Inflammatory macrophage treated with lipopolysaccharide for 1 hour (primary cell): Measurements from ENCODE around the gene SNAP29.
"Not testable (repeated sequence)": the region's sequence is repeated elsewhere in the genome, so short reads cannot be mapped to it uniquely, and the experiment has no call there.

ENCODE experiments used
- DNase-seq, 2 donors: peaks; one replicate each; pipeline ENCODE4 v3.0.0-alpha.2; 2020 to 2022

SNAP29 gene

DNA sequence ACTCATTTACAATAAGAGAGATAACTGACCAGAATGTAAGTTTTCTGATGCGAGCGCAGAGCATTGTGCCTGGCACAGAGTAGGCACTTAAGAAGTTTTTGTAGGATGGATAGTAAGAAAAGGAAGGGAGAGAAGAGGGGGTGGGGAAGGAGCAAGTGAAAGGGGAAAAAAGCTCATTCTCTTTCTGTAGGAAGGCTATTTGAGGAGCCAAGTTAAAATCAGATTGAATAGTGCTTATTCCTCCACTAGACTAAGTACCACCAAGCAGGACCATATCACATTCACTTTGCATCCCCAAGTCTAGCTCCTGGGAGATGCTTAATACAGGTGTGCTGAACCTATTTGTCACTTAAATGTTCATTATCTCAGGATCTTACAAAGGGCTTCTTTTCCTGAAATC, 44.3 kb downstream of the SNAP29 start:
- no peak for DNase-seq

DNA sequence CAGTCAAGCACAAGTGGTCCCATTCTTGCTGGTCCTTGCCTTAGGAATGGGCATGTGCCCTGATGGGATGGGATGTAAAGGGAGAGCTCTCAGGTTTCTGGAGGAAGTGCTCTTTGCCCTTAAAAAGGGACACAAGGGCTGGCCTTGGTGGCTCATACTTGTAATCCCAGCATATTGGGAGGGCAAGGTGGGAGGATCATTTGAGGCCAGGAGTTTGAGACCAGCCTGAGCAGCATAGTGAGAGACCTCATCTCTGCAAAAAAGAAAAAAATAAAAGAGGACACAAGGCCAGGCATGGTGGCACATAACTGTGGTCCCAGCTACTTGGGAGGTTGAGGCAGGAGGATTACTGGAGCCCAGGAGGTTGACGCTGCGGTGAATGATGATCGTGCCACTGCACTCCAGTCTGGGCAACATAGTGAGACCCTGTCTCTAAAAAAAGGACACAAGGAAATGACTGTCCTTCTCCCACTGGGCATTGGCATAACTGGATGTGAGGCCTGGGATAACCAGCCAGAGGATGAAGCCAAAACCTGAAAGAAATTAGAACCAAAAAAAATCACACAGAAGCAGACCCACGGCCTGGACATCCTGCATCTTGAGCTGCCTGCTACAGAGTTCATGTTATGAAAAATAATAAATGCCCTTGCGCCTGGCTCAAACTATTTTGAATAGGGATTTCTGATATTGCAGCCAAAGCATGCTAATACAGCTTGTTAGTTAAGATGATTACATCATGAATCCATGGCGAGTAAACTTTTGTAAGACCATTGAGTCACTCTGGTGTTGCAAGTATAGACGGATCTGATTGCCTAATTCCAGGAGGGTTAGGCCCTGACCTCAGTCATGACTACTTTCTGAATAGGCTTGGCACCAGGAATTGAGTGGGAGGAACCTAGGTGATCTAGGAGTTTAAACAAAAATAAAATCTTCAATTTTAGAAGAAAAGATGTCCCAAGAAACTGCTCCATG, 45.5 kb downstream of the SNAP29 start:
- DNase-seq, result peak; percentile 98 to 99

DNA sequence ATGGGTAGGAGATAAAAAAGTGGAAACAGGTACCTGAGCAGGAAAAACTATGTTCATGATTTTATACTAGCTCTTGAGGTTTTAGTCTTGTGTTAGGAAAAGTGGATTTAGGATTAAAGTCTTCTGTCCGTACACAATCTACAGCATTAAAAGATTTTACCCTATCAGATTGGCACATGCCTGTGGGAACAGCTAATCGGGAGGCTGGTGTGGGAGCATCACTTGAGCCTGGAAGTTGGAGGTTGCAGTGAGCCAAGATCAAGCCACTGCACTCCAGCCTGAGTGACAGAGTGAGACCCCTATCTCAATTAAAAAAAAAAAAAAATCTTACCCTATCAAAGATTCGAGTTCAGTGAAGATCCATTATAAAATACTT, 46.2 kb downstream of the SNAP29 start:
- DNase-seq, result no peak

DNA sequence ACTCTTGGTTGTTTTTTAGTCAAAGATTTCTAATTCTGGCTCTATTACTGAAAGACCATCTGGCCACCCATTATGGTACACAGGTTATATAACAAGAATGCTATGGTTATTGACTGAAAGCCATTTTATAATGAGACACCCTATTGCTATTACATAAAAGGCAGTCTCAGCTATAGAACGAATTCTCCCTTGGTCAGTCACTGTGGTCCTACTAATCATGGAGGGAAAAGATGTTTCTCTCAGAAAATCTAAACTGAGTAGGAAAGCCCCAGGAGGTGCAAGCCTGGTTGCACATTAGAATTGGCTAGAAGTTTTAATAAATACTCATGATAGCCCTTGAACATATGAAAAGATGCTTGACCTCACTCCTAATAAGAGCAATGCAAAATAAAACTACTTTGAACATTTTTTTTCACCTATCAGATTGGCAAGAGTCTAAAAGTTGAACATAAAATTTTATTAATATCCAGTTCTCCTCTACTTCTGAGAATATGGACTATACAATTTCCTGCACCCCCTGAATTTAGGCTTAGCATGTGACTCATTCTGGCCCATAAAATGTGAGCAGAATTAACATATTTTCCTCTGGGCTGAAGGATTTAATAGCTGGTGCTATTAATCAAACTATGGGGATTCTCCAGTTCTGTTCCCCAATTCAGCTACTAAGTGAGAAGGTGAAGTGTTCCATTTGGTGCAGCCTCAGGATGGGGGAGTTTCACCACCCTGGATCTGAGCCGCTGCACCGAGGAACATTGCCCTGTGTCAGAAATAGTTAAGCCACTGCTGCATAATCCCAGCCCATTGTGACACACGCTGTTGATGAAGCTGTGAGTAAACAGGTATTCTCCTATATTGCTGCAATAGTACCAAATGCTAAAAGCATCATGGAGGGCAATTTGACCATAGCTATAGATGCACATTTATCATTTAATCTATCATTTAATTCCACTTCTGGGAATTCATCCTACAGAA, 46.9 kb downstream of the SNAP29 start:
- no peak for DNase-seq

DNA sequence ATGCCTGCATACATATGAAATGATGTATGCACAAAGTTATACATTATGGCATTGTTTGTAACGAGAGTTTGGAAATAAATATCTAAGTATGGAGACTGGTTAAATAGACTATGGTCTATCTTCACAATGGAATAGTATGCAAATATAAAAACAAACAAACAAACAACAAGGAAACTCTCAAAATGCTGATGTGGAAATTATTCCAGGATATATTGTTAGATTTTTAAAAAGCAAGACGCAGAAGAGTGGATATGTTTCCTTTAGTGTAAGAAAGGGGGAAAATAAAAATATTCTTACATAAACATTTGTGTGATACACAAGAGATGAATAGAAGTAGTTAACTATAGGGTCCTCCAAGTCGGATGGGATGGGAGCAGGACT, 47.6 kb downstream of the SNAP29 start:
- no peak for DNase-seq

DNA sequence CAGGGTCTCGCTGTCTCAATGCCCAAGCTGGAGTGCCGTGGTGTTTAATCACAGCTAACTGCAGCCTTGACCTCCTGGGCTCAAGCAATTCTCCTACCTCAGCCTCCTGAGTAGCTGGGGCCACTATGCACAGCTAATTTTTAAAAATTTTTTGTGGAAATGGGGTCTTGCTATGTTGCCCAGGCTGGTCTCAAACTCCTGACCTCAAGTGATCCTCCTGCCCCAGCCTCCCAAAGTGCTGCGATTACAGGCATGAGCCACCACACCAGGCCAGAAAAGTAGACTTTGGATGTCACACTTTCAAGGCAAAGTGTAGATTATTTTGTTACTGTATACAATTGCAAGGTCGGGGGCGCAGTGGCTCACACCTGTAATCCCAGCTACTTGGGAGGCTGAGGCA, 49.9 kb downstream of the SNAP29 start:
- DNase-seq, result not testable (repeated sequence)

DNA sequence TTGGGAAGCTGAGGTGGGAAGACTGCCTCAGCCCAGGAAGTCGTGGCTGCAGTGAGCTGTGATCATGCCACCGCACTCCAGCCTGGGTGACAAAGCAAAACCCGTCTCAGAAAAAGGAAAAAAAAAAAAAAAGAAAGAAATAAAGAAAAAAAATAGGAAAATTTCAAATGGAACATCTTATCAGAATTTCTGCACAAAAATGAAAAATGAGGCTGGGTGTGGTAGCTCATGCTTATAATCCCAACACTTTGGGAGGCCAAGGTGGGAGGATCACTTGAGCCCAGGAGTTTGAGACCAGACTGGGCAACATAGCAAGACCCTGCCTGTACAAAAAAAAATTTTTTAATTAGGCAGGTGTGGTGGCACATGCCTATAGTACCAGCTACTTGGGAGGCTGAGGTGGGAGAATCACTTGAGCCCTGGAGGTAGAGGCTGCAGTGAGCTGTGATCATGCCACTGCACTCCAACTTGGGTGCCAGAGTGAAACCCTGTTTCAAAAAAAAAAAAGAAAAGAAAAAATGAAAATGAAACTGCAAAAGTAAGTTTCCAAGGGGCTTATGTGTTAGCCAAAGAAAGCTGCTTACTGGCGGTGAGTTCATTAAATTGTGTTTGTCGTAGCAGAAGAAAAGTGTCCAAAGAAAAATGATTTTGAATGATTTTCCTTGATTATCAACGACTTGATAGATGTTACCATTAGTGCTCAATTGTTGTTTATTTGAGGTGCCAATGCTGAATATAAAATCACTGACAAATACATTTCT, 50.9 kb downstream of the SNAP29 start:
- no peak for DNase-seq

DNA sequence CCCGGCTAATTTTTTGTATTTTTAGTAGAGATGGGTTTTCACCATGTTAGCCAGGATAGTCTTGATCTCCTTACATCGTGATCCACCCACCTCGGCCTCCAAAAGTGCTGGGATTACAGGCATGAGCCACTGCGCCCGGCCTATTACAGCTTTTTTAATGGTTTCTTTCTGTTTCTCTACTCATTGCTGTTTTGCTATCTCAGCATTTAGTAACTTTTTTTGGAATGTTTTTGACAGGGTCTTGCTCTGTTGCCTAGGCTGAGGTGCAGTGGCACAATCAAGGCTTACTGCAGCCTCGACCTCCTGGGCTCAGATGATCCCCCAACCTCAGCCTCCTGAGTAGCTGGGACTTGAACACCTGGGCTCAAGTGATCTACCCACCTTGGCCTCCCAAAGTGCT, 53.7 kb downstream of the SNAP29 start:
- no peak for DNase-seq

DNA sequence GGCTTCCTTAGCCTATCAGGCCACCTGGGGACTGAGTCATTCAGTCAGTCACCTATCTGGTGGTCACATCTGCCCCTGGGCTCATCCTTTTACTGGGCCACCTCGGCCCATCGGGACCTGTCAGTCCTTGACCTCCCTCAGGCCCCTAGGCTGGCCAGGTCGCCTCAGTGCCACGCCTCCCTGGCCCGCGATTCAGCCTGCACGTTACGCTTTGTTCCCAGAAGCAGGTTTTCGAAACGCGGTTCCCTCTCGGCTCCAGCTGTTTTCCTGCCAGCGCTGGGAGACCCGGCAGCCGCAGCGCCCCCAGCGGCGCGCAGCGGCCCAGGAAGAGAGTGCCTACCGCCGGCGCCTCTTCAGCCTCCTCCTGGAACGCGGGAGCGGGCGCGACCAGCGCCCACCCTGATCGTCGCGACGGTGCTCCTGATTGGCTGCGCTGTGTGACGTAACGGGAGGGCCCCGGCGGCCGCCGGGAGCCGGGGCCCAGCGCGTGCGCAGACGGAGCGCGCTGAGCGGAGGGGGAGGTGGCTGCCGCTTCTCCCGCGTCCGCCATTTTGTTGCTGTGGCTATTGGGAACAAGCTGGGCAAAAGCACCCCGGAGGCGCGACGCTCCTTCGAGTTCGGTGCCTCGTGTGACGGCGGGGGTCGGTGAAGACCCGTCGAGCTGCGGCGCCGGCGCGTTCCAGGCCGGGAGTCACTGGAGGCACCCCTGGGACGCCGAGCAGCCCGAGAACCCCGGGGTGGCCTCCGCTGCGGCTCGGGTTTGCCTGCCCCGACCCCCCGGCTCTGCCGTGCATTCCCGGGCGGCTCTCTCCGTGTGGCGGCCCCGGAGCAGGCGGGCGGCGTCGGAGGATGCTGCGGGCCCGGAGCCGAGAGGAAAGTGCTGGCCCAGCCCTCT, 58.4 kb downstream of the SNAP29 start, which contains the start of gene CRKL:
Gene CRKL (plus strand): TSS at position 492 of the 895 bp plus-strand sequence. CDS start 528 bp downstream, outside the sequence.
- DNase-seq, result peak; percentile 96 to 97

DNA sequence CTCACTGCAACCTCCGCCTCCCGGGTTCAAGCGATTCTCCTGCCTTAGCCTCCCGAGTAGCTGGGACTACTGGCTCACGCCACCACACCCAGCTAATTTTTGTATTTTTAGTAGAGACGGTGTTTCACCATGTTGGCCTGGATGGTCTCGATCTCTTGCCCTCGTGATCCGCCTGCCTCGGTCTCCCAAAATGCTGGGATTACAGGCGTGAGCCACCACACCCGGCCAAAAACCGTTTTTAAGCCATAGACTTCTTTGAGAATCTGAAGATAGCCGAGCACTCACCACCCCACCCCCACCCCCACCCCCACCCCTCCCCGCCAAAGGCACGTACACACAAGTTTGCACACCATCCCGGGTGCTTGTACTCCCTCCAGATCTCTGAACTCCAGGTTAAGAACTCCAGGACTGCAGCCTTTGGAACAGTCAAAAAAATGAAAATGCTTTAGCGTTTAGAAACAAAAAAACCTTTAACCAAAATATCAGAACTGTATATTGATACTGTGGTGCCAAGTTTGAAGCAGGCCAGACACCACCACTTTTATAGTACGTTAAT, 59.9 kb downstream of the SNAP29 start:
- DNase-seq, result no peak

DNA sequence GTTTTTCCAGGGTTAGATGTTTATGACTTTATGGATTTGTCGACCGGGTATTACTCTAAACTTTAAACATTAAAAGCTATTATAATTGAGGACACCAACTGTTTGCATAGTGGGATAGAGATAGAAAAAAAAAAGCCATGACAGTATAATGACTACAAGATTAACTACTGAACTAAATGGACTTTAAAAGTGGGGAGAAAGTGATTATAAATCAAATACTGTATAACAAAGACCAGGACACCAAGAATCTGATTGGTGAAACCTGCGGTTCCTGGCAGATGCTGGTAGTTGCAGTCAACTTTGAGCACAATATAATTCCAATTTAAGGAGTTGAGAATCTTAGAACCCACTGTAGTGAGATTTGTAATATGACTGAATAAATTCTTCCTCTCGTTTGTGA, 60.9 kb downstream of the SNAP29 start:
- DNase-seq, result no peak

DNA sequence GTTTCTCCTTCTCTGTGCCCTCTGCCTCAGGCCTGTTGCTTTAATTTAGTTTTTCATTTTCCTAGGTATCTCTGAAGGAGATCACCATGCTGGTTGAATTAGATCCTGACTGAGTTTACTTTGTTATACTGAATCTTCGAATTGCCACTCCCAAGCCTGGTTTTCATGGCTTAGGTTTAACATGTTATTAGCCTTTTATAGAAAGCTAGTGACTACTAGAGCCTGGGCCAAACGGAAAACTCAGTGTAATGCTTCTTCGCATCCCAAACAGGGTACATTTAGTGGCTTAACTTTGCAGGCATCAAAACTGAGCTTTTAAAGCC, 62.0 kb downstream of the SNAP29 start:
- DNase-seq, result no peak

DNA sequence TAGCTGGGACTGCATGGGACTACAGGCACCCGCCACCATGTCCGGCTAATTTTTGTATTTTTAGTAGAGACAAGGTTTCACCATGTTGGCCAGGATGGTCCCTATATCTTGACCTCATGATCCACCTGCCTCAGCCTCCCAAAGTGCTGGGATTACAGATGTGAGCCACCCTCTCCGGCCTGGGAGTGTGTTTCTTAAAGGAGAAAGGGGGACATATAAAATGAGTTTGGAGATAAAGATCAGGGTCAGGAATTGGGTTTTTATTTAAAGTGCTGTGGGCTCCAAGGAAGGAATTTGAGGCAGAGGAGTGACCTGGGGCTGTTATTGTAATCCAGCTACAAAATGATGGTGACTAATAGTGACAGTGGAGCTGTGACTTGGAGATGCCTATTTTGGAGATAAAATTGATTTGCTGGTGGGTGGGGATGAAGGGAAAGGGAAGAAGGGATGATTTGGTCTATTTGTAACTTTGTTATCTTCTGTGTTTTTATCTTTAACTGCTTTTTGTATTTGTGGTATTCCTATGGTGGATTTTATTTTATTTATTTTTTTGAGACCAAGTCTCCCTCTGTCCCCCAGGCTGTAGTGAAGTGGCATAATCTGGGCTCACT, 63.4 kb downstream of the SNAP29 start:
- DNase-seq, result no peak

DNA sequence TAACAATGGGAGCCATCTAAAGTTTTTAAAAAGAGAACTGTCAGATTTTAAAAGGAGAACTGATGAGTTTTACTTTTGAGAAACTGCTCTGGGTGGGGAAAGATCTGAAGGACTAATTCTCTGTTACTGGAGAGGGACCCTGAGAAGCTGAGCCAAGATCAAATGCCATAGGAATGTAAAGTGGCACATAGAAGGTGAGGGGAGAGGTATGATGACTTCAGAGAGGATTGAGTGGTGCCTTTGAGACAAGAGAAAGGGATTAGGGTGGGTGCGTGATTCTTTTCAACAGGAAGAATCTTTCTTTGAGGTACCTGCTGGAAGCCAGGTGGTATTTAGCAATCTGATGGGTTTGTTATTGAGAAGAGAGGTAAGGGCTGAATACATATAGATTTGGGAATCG, 67.4 kb downstream of the SNAP29 start:
- DNase-seq, result peak in 1 of 2 donors; percentile 17

DNA sequence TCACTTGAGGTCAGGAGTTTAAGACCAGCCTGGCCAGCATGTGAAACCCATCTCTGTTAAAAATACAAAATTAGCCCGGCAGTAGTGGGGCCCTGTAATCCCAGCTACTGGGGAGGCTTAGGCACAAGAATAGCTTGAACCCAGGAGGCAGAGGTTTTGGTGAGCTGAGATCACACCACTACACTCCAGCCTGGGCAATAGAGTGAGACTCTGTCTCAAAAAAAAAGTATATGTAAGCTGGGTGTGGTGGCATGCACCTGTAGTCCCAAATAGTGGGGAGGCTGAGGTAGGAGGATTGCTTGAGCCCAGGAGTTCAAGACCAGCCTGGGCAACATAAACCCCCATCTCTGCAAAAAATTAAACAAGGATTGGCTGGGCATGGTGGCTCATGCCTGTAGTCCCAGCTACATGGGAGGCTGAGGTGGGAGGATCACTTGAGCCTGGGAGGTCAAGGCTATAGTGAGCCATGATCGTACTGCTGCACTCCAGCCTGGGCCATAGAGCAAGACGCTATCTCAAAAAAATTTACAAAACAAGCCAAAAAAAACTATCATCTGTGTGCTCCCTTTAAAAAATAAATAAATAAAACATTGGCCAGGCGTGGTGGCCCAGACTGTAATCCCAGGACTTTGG, 69.2 kb downstream of the SNAP29 start:
- no peak for DNase-seq

DNA sequence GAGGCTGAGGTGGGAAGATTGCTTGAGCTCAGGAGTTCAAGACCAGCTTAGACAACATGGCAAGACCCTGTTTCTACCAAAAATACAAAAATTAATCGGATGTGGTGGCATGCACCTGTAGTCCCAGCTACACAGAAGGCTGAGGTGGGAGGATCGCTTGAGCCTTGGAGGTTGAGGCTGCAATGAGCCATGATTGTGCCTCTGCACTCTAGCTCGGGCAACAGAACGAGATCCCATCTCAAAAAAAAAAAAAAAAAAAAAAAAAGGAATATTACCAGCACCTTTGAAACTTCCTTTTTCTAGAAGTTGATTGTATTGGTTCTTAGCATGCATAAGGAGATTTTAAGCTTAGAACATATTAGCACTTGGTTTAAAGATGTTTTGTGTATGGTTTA, 69.8 kb downstream of the SNAP29 start:
- DNase-seq, result no peak

DNA sequence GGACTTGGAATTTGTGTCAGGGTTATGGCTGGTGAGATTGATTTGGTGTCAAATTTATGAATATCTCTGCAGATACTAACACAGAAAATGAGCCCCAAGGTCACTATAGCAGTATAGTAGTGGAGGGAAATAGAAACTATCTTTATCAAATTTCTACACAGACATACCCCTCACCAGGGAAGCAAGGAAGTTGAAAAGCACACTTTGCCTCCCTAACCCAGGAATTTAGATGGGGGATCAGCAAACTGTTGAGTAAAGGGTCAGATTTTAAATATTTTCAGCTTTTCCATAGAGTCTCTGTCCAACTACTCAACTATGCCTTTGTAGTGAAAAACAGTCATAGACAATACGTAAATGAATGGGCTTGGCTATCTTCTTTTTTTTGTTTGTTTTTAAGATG, 71.2 kb downstream of the SNAP29 start:
- DNase-seq, result no peak

DNA sequence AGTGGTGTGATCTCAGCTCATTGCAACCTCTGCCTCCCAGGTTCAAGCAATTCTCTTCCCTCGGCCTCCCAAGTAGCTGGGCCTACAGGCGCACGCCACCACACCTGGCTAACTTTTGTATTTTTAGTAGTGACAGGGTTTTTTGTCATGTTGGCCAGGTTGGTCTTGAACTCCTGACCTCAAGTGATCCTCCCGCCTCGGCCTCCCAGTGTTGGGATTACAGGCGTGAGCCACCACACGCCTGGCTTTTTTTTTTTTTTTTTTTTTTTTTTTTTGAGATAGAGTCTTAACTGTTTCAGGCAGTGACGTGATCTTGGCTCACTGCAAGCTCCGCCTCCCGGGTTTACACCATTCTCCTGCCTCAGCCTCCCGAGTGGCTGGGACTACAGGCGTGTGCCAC, 71.6 kb downstream of the SNAP29 start:
- DNase-seq, result not testable (repeated sequence)

DNA sequence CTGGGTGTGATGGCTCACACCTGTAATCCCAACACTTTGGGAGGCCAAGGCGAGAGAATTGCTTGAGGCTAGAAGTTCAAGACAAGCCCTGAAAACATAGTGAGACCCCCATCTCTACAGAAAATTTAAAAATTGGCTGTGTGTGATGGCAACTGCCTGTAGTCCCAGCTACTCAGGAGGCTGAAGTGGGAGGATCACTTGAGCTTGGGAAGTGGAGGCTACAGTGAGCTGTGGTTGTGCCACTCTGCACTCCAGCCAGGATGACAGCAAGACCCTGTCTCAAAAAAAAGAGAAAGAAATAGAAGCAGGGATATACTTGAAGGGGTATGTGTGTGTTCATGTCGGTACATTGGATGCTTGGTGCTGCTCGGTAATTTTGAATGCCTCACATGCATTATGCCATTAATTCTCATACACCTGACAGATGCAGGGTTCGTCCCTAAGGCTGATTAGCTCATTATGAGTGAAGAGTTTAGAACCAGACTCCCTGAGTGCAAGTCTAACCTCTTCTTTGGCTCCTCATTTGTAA, 72.4 kb downstream of the SNAP29 start:
- DNase-seq, result no peak

DNA sequence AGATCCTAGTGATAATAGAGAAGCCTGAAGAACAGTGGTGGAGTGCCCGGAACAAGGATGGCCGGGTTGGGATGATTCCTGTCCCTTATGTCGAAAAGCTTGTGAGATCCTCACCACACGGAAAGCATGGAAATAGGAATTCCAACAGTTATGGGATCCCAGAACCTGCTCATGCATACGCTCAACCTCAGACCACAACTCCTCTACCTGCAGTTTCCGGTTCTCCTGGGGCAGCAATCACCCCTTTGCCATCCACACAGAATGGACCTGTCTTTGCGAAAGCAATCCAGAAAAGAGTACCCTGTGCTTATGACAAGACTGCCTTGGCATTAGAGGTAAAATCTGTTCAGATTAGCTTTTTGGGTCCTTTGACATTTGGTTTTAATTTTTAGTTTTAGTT, 75.1 kb downstream of the SNAP29 start:
- DNase-seq, result no peak
